Measurements from ENCODE around the gene DCBLD1.

- no peak for TF ChIP-seq CTCF (IDR thresholded peaks at IDR 0.05; ENCODE audit: low read depth, low read length, missing input control)
- TF ChIP-seq RAD21 (IDR thresholded peaks at IDR 0.05), result no peak
- TF ChIP-seq, protein P1, sequence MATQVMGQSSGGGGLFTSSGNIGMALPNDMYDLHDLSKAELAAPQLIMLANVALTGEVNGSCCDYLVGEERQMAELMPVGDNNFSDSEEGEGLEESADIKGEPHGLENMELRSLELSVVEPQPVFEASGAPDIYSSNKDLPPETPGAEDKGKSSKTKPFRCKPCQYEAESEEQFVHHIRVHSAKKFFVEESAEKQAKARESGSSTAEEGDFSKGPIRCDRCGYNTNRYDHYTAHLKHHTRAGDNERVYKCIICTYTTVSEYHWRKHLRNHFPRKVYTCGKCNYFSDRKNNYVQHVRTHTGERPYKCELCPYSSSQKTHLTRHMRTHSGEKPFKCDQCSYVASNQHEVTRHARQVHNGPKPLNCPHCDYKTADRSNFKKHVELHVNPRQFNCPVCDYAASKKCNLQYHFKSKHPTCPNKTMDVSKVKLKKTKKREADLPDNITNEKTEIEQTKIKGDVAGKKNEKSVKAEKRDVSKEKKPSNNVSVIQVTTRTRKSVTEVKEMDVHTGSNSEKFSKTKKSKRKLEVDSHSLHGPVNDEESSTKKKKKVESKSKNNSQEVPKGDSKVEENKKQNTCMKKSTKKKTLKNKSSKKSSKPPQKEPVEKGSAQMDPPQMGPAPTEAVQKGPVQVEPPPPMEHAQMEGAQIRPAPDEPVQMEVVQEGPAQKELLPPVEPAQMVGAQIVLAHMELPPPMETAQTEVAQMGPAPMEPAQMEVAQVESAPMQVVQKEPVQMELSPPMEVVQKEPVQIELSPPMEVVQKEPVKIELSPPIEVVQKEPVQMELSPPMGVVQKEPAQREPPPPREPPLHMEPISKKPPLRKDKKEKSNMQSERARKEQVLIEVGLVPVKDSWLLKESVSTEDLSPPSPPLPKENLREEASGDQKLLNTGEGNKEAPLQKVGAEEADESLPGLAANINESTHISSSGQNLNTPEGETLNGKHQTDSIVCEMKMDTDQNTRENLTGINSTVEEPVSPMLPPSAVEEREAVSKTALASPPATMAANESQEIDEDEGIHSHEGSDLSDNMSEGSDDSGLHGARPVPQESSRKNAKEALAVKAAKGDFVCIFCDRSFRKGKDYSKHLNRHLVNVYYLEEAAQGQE (IDR thresholded peaks at IDR 0.05), result no peak
Observed at GRCh38 chr6:117456998-117457397, 25.5 kb upstream of the DCBLD1 start.

Data from liver (tissue), 3 donors.